Upper lobe of right lung (tissue), 1 donor: Measurements from ENCODE around the gene BCAS3. TPM values are rescaled to one million over a fixed set of nuclear protein-coding genes. Genes with fewer than 3 reads are reported as not detected.
A peak's percentile ranks its signal among the peaks of the same experiment; 100 is the strongest.

Source experiments
- ATAC-seq: fragments of 200-7000 bp; cut with Tn5 transposase; one replicate; pipeline ENCODE4 v1.9.1; 2020; ENCODE audit warnings: mild to moderate bottlenecking, moderate library complexity
- DNase-seq: peaks from one replicate; pipeline ENCODE4 v3.0.0-alpha.2; 2020
- H3K27ac ChIP-seq: fragments of 200-600 bp; one replicate; pipeline ENCODE4 v1.8.0; 2022
- H3K27me3 ChIP-seq: fragments of 200-600 bp; one replicate; pipeline ENCODE4 v1.8.0; 2022; ENCODE audit warnings: mild to moderate bottlenecking
- H3K36me3 ChIP-seq: fragments of 200-600 bp; one replicate; pipeline ENCODE4 v1.8.0; 2022
- H3K4me1 ChIP-seq: fragments of 200-600 bp; one replicate; pipeline ENCODE4 v1.8.0; 2022
- H3K4me3 ChIP-seq: fragments of 200-600 bp; one replicate; pipeline ENCODE4 v1.8.0; 2022; ENCODE audit warnings: mild to moderate bottlenecking
- H3K9me3 ChIP-seq: fragments of 200-600 bp; one replicate; pipeline ENCODE4 v1.8.0; 2022
- CTCF ChIP-seq: fragments of 200-600 bp; IDR thresholded peaks from one replicate; pipeline ENCODE4 v1.8.0; 2022; ENCODE audit warnings: antibody characterized with exemption
- intact Hi-C: fragments of 100-400 bp; cut with DNase I; formaldehyde crosslinking; loops from one replicate; pipeline ENCODE4 v1.11.0; 2022
- total RNA-seq: library from RNA; stranded (reverse); fragmentation: NEBNext Ultra II Directional; extraction: Animal tissue kit (Norgen Biotek cat#: 25700); gene quantifications from one replicate; pipeline ENCODE4 v1.2.1, GENCODE V29; 2021
- donor health status: DM: no; HTN: yes; CAD: no; lungs with severe emphysema.

The BCAS3 gene
- total RNA-seq, 1 donor from 2014 or later = 23.5 TPM

GRCh38 chr17:61406537-61406845, 728.8 kb downstream of the BCAS3 start:
- peaks cover 73% of the 10 kb centered on the region for H3K27me3 ChIP-seq
- intact Hi-C loops = no loop called here
- peak overlapping the region; percentile 65 for H3K4me3 ChIP-seq
- peaks cover 22% of the 10 kb centered on the region for H3K36me3 ChIP-seq
- ATAC-seq (no peak), DNase-seq (no peak)
- peaks cover 30% of the 10 kb centered on the region for H3K4me1 ChIP-seq
- H3K27ac ChIP-seq = peak overlapping the region; percentile 91
- no peak for TF ChIP-seq CTCF
- H3K9me3 ChIP-seq = no peaks in the 10 kb centered on the region

DNA sequence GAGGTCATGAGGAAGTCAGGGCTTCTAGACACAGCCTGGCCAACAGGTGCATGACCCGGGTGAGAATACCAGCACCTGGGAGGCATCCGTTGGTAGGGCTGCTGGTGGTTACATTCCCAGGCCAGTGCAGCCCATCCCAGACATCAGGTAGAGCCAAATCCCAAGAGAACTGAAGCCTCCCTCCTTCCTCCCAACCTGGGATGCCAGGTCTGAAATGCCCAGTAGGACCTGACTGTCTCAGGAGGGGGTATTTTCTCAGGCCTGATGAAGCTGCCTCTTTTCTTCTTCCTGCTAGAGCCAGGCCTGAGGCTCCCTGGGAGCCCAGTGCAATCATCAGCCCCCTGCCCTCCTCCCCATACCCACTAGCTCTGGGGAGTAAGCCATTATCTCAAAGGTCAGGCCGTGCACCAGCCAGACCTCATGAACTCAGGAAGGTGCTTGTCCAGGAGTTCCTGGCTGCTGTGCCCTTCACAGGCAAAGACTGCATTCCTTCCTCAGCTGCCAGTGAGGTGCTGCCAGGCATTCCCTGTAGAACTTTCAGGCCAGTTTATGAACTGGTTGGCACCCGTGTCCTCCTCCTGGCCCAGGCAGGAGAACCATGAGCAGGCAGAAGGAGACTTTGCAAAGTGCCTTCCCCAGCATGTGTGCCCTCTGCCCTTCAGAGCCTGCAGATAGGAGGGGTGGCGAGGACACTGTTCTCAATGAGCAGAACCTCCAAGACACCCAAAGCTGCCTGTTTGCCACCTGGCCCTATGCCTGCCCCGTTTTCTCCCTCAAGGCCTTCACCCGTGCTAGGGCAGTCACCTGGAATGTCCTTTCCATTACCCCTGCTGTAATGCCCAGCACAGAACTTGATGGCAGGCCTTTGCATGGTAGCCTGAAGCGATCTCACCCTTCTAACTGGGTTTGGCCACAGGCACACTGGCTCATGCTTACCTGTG, 729.6 kb downstream of the BCAS3 start:
- intact Hi-C loops = no loop called here
- Histone ChIP-seq H3K4me3 (peak overlapping the region; percentile 65), H3K9me3 (no peaks in the 10 kb centered on the region), H3K4me1 (peaks cover 30% of the 10 kb centered on the region), H3K36me3 (peaks cover 22% of the 10 kb centered on the region), H3K27ac (peak overlapping the region; percentile 91), H3K27me3 (peaks cover 65% of the 10 kb centered on the region)
- DNase-seq (peak; percentile 49), ATAC-seq (no peak)
- TF ChIP-seq CTCF = no peak

DNA sequence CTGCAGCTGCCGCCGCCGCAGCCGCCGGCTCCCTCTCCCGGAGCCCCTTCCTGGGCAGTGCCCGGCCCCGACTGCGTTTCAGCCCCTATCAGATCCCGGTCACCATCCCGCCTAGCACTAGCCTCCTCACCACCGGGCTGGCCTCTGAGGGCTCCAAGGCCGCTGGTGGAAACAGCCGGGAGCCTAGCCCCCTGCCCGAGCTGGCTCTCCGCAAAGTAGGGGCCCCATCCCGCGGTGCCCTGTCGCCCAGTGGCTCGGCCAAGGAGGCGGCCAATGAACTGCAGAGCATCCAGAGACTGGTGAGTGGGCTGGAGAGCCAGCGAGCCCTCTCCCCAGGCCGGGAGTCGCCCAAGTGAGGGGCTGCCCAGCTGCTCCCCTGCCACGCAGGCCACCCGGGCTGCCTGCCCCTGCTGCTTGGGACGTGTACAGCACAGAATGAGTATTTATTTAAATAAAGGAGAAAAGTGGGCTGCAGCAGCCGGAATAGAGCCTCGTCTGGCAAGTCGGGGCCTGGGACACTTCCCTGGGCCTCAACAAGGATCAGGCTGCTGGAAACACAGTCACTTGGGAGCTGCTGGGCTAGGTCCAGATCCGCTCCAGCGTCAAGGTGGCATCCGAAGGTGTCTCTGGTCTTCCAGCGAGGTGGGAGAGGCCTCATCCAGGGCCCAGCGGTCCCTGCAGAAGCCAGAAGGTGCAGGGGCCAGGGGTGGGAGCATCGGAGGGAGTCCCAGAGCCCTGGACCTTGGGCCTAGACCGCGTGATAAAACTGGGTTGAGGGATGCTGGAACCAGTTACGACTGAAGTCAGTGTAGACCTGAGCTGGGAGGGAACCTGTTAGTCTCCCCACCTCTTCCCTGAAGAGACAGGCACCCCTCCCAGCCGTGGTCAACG, 730.7 kb downstream of the BCAS3 start:
- intact Hi-C loops = no loop called here
- Histone ChIP-seq H3K4me1 (peaks cover 30% of the 10 kb centered on the region), H3K36me3 (peaks cover 17% of the 10 kb centered on the region), H3K27ac (peak overlapping the region; percentile 91), H3K9me3 (no peaks in the 10 kb centered on the region), H3K4me3 (peak overlapping the region; percentile 65), H3K27me3 (peaks cover 54% of the 10 kb centered on the region)
- DNase-seq (peak; percentile 61), ATAC-seq (no peak)
- TF ChIP-seq CTCF = no peak

GRCh38 chr17:61409301-61410112, 731.9 kb downstream of the BCAS3 start:
- Histone ChIP-seq H3K9me3 (no peaks in the 10 kb centered on the region), H3K27me3 (peaks cover 43% of the 10 kb centered on the region), H3K27ac (peak overlapping the region; percentile 91), H3K4me1 (peaks cover 24% of the 10 kb centered on the region), H3K36me3 (peaks cover 7% of the 10 kb centered on the region), H3K4me3 (peak overlapping the region; percentile 73)
- peak; percentile 37 for TF ChIP-seq CTCF
- DNase-seq (peak; percentile 83), ATAC-seq (peak; percentile 44)
- intact Hi-C loops = no loop called here
